Dedifferentiated amniotic fluid mesenchymal stem cell (primary cell): ENCODE results near the gene PACS1.
"Not testable (repeated sequence)": the region's sequence is repeated elsewhere in the genome, so short reads cannot be mapped to it uniquely, and the experiment has no call there.

Experiments
- DNase-seq: peaks from one replicate; pipeline ENCODE4 v3.0.0-alpha.2; 2016; ENCODE audit errors: extremely low spot score

The PACS1 gene

GRCh38 chr11:66076561-66076960 lies 6.5 kb downstream of the PACS1 start:
- DNase-seq = no peak

- no peak for DNase-seq
These were observed 7.9 kb downstream of the PACS1 start for GRCh38 chr11:66077927-66078326.

DNA sequence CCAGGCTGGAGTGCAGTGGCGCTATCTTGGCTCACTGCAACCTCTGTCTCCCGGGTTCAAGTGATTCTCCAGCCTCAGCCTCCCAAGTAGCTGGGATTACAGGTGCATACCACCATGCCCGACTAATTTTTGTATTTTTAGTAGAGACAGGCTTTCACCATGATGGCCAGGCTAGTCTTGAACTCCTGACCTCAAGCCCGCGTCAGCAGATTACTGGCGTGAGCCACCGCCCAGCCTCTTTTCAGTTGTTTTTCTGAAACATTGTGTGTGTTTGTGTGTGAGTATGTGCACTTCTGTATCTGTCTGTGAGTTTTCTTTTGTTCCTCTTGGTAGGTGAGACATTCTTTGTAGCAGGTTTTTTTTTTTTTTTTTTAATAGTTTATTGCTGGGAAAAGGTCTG lies 8.9 kb downstream of the PACS1 start:
- not testable (repeated sequence) for DNase-seq

- peak; percentile 78 for DNase-seq
These were observed 10.2 kb downstream of the PACS1 start for GRCh38 chr11:66080055-66080817.

DNA sequence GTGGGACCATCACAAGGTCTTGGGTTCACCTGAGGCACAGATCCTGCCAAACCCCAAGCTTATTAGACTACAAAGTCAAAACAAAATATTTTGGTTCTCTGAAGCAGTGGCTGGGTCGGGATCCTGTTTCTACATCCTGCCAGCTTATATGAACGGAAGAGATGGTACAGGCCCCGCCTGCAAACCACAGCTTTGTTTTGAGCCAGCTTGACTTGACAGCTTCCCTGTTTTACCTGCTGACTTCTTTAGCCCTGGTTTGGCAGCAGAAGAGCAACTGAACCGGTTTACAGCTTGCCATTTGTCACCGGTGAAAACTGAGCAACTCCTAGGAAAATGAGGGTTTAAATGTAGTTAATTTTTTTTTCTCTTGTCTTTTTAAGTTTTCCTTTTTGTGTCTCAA lies 11.4 kb downstream of the PACS1 start:
- no peak for DNase-seq

- no peak for DNase-seq
These were observed 13.1 kb downstream of the PACS1 start for GRCh38 chr11:66082946-66083698.

DNA sequence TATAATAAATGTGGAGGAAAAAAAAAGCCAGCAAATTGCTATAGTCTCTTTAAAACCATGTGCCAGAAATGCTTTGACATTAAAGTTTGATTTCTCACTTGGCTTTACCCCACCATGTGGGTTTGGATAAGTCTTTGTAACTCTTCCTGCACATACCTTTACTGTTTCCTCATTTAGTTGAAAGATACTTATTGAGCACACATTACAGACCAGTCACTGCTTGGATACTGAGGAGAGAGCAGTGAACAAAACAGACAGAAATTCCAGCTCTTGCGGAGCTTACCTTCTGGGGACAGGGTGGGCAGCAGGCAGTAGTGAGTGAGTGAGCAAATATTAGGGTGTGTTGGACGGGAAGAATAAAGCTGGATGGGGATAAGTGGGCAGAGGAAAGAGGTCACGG lies 13.7 kb downstream of the PACS1 start:
- no peak for DNase-seq

GRCh38 chr11:66084821-66085475 lies 14.9 kb downstream of the PACS1 start:
- no peak for DNase-seq

- no peak for DNase-seq
These were observed 17.3 kb downstream of the PACS1 start for GRCh38 chr11:66087148-66087908.

DNA sequence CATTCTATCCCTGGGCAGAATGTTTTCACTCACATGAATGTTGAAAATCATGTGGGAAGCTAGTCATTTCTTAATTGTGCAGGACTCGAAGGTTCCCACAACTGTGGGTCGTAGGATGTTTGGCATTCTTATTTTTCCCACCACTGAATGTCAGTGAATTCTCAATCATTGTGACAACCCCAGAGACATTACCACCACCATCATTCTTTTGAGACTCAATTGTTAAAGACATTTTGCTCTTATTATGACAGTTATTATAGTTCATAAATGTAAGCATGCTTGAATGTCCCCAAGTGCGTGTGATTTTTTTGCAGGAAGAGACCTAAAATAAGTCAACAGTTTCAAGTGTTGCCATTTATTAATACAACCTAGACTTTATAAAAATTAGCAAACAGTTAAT lies 19.0 kb downstream of the PACS1 start:
- DNase-seq = no peak

DNA sequence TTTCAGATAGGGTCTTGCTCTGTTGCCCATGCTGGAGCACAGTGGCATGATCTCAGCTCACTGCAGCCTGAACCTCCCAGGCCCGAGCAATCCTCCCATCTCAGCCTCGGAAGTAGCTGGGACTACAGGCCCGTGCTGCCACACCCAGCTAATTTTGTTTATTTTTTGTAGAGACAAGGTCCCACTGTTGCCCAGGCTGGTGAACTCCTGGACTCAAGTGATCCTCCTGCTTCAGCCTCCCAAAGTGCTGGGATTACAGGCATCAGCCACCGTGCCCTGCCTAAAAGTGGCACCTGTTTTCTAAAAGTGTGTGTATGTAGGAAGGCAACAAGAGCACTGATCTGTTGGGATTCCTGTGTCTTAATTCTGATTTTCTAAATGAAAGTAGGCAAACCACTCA lies 20.2 kb downstream of the PACS1 start:
- no peak for DNase-seq

DNA sequence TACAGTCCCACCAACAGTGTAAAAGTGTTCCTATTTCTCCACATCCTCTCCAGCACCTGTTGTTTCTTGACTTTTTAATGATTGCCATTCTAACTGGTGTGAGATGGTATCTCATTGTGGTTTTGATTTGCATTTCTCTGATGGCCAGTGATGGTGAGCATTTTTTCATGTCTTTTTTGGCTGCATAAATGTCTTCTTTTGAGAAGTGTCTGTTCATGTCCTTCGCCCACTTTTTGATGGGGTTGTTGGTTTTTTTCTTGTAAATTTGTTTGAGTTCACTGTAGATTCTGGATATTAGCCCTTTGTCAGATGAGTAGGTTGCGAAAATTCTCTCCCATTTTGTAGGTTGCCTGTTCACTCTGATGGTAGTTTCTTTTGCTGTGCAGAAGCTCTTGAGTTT lies 22.1 kb downstream of the PACS1 start:
- DNase-seq = not testable (repeated sequence)

DNA sequence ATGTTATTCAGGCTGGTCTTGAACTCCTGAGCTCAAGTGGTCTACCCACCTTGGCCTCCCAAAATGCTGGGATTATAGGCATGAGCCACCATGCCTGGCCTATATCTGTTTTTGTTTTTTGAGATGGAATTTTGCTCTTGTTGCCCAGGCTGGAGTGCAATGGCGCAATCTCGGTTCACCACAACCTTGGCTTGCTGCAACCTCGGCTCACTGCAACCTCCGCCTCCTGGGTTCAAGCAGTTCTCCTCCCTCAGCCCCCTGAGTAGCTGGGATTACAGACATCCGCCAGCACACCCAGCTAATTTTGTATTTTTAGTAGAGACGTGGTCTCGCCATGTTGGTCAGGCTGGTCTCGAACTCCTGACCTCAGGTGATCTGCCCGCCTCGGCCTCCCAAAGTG lies 29.7 kb downstream of the PACS1 start:
- DNase-seq = not testable (repeated sequence)

- no peak for DNase-seq
These were observed 30.4 kb downstream of the PACS1 start for GRCh38 chr11:66100272-66101065.

DNA sequence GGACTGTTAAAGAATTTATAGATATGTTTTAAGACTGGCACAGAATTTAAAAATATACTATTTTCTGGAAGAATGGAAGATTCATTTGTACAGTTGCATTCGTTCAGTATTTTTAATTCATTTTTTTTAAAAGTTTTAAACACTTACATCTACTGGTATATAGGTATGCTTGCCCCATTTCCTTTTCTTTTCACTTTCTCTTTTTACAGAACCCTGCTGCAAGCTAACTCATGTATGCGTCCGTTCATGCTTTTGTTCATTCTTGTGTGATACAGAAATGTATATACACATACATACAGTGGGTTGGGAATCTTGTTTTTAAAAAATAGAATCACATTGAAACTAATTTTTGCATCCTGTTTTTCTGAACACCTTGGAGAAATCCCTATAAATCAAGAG lies 31.0 kb downstream of the PACS1 start:
- DNase-seq = no peak

DNA sequence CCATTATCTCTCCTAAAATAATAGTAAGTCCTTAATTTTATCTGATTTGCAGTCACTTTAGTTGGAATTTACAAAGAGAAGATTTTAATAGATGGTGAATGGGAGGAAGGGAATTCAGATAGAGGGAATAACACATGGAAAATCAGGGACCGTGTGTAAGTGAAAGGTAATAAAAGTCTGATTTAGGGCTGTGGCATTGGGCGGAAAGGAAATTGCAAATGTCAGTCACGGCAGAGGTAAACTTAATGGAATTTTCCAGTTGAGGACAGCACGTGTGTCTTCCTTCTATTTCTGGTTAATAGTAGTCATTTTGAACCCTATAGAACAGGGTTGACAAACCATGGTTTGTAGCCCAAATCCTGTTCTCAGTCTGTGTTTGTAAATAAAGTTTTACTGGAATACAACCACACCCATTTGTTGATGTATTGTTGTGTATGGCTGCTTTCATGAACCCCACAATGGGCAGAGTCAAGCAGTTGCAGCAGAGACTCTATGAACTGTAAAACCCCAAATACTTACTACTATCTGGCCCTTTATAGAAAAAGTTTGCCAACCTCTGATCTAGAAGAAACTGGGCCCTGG lies 34.1 kb downstream of the PACS1 start:
- no peak for DNase-seq

DNA sequence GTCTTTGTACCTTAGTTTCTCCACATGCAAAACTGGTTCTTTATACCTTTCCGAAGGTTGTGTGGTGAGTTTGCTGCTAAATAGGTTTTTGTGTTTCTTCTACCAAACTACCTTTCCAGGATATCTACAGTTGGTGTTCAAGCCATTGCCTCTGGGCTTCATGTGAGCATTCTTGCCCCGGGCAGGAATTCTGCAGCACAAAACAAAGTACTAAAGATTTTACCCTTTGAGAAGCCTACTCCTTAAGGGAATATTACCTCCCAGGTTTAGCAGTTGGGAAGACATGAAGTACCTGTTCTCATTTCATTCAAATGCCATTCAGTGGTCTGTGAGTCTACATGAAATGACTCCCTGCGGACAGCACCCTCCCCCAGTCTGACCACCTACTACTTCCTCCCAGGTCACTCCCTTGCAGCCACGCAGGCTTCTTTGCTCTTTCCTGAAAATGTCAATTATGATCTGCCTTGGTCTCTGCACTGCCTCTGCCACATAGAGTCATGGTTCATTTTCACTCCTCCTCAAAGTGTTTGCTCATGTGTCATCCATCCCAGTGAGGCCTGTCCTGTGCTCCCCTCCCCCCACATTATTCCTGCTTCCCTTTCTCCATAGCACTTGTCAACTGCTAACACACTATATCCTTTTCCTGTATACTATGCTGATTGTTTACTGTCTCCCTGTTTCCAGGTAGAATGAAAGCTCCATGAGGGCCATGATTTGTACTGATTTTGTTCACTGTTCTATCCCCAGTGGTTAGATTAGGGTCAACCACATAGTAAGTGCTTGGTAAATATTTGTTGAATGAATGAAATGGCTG lies 36.9 kb downstream of the PACS1 start:
- no peak for DNase-seq

DNA sequence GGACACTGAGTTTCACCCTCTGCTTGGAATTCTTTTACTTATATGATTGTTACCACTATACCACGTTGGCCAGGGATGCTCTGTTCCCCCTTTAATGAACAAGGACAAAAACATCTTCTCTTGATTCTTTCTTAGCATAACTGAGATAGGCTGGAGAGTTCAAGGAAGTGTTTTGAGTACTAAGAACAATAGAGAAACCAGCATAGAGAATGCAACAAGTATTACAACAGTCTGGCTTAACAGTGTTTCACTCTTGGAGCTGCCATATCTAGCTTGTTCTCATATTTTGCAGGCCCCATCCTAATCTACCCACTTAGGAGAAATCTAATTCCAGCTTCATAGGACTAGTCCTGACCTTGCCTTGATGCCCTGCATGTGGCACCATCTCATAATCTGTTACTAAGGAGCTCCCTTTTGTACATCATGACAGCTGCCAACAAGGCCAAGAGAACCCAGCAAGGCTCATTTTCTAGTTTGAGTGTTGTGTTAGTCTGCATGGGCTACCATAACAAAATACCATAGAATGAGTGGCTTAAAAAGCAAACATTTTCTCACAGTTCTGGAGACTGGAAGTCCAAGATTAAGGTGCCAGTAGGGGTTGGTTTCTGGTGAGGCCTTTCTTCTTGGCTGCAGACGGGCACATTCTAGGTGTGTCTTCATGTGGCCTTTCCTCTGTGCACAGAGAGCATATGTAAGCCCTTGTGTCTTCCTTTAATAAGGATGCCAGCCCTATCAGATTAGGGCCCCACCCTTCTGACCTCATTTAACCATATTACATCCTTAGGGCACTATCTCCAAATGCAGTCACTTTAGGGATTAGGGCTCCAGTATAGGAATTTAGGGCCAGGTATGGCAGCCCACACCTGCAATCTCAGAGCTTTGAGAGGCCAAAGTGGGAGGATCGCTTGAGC lies 37.8 kb downstream of the PACS1 start:
- DNase-seq = no peak

DNA sequence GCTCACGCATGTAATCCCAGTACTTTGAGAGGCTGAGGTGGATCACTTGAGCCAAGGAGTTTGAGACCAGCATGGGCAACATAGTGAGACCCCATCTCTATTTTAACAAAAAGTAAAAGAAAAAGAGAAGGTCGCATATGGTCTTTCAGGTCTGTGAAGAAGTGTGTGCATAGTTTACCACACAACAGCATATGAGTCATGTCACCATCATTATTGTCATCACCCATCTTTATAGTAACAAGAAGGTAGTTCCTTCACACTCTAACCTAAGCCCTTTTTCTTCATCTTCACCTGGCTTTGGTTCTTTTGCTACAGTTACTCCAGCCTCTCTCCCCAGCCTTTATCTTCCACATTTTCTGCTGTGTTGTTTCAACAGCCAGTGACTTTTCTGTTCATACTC lies 39.2 kb downstream of the PACS1 start:
- no peak for DNase-seq
